ENCODE results near the gene C11orf98.

Gene C11orf98

DNA sequence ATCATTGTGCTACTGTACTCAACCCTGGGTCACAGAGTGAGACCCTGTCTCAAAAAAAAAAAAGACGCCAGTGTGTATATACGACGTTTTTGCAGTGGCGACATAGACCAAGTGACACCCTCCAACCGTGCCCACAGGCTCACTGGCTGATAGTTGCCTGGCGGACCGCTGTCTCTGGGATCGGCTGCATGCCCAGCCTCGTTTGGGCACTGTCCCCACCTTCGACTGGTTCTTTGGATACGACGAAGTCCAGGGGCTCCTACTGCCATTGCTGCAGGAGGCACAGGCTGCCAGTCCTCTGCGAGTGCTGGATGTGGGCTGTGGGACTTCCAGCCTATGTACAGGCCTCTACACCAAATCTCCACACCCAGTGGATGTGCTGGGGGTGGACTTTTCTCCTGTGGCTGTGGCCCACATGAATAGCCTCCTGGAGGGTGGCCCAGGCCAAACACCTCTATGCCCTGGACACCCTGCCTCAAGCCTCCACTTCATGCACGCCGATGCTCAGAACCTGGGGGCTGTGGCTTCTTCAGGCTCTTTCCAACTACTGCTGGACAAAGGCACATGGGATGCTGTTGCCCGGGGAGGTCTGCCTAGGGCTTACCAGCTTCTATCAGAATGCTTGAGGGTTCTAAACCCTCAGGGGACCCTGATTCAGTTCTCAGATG is 1.4 kb upstream of the C11orf98 start:
- Histone ChIP-seq H3K36me3 (ENCODE audit: control insufficient read depth, insufficient read depth, low read length) (peaks cover 15% of the 10 kb centered on the region), H3K4me3 (replicated peaks; ENCODE audit: low read depth, low read length) (peak overlapping the region; percentile 78)

DNA sequence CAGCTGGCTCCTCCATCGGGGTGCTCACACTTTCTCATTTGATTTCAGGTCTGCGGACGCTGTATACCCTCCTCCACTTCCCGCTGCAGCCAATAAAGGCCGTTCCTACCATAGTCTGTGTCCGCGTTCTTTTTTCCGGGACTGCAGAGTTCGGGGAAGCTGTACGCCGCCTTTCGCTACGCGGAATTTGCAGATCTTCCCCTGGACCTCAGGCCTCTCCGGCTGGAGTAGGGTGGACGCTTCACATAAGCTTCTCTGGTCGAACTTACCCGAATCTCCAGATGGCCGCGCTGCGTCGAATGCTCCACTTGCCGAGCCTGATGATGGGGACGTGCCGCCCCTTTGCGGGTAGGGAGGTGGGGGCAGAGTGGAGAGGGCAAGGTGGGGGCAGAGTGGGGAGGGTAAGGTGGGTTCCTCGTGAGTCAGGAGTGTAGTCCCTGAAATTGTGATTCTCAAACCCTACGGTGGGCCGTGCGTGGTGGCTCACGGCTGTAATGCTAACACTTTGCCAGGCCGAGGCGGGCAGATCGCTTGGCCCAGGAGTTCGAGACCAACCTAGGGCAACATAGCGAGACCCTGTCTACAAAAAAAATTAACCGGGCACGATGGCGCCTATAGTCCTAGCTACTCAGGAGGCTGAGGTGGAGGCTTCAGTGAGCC is 719 bp upstream of the C11orf98 start:
- DNase-seq (ENCODE audit: extremely low read depth, insufficient read length): peak; percentile 58
- TF ChIP-seq, protein P1, sequence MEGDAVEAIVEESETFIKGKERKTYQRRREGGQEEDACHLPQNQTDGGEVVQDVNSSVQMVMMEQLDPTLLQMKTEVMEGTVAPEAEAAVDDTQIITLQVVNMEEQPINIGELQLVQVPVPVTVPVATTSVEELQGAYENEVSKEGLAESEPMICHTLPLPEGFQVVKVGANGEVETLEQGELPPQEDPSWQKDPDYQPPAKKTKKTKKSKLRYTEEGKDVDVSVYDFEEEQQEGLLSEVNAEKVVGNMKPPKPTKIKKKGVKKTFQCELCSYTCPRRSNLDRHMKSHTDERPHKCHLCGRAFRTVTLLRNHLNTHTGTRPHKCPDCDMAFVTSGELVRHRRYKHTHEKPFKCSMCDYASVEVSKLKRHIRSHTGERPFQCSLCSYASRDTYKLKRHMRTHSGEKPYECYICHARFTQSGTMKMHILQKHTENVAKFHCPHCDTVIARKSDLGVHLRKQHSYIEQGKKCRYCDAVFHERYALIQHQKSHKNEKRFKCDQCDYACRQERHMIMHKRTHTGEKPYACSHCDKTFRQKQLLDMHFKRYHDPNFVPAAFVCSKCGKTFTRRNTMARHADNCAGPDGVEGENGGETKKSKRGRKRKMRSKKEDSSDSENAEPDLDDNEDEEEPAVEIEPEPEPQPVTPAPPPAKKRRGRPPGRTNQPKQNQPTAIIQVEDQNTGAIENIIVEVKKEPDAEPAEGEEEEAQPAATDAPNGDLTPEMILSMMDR (IDR thresholded peaks at IDR 0.05; ENCODE audit: insufficient read depth, low read length, poor library complexity, severe bottlenecking): no peak
- Histone ChIP-seq H3K36me3 (ENCODE audit: control insufficient read depth, insufficient read depth, low read length) (peaks cover 15% of the 10 kb centered on the region), H3K4me3 (replicated peaks; ENCODE audit: low read depth, low read length) (peak overlapping the region; percentile 78), H3K27me3 (replicated peaks; ENCODE audit: control insufficient read depth, insufficient read depth, low read length) (no peaks in the 10 kb centered on the region)

More for the DNA sequence above, 1.4 kb upstream of the C11orf98 start:
- TF ChIP-seq, protein P1 (IDR thresholded peaks at IDR 0.05; ENCODE audit: insufficient read depth, low read length, poor library complexity, severe bottlenecking): no peak
- DNase-seq (ENCODE audit: extremely low read depth, insufficient read length): no peak
- no peaks in the 10 kb centered on the region for H3K27me3 ChIP-seq (replicated peaks; ENCODE audit: control insufficient read depth, insufficient read depth, low read length)

DNA sequence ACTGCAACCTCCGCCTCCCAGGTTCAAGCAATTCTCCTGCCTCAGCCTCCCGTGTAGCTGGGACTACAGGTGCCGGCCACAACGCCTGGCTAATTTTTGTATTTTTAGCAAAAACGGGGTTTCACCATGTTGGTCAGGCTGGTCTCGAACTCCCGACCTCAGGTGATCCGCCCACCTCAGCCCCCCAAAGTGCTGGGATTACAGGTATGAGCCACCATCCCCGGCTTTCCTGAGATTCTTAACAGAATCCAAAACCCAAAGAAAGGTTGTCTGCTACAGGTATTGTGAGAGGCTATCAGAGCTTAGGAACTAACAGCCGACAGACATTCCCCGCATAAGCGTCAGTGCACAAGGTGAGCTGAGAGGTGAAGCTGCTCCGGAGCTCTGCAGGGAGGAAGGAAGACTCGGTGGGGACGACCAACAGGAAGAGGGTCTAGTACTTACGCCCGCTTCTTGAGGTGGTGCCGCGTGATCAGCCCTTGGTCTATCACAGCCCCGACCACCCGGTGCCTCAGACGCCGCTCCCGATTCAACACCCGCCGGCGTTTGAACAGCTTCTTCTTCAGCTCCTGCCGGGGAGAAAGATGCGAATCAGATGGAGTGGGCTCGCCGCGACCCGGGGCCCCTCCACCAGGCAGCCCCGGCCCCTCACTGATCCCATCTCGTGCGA is 470 bp downstream of the C11orf98 start:
- Histone ChIP-seq H3K36me3 (ENCODE audit: control insufficient read depth, insufficient read depth, low read length) (peaks cover 15% of the 10 kb centered on the region), H3K27me3 (replicated peaks; ENCODE audit: control insufficient read depth, insufficient read depth, low read length) (no peaks in the 10 kb centered on the region), H3K4me3 (replicated peaks; ENCODE audit: low read depth, low read length) (peak overlapping the region; percentile 78)
- TF ChIP-seq, protein P1 (IDR thresholded peaks at IDR 0.05; ENCODE audit: insufficient read depth, low read length, poor library complexity, severe bottlenecking): no peak
- DNase-seq (ENCODE audit: extremely low read depth, insufficient read length): no peak

DNA sequence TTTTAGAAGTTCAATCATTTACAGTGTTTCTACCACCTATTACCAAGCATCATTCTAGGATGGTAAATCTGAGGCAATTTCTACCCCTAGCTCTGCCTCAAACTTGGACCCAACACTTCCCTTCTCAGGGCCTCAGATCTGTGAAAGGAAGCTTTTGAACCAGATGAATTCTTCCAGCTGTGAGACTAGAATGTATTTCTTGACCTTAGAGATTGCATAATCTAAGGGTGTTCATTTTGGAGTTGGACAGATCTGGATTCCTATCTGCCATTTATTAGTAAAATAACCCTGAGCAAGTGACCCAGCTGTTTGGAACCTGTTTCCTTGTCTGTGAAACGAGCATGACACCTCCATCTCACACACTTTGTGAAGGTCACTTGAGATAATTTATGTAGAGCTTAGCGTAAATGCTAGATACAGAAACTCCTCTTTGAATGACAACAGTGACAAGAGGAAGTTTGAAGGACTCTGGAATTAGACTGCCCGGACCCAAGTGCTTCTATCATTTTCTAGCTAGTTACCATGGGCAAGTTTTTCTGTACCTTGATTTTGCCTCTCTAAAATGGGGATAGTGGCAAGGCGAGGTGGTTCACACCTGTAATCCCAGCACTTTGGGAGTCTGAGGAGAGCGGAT is 8.1 kb downstream of the C11orf98 start:
- no peak overlapping the region for H3K4me3 ChIP-seq (replicated peaks; ENCODE audit: low read depth, low read length)
- TF ChIP-seq, protein P1 (IDR thresholded peaks at IDR 0.05; ENCODE audit: insufficient read depth, low read length, poor library complexity, severe bottlenecking): no peak
- H3K27me3 ChIP-seq (replicated peaks; ENCODE audit: control insufficient read depth, insufficient read depth, low read length): no peaks in the 10 kb centered on the region
- H3K36me3 ChIP-seq (ENCODE audit: control insufficient read depth, insufficient read depth, low read length): no peaks in the 10 kb centered on the region
- no peak for DNase-seq (ENCODE audit: extremely low read depth, insufficient read length)

DNA sequence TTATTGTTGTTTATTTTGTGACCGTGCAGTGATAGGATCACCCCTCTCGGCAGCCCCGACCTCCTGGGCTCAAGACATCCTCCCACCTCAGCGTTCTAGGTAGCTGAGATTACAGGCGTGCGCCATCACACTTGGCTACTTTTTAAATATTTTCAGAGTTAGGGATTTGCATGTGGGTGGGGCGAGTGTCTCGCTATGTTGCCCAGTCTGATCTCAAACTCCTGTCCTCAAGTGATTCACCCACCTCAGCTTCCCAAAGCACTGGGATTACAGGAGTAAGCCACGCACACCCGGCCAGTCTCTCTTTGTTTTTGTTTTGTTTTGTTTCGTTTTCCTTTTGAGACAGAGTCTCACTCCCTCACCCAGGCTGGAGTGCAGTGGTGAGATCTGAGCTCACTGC is 10.7 kb downstream of the C11orf98 start:
- DNase-seq (ENCODE audit: extremely low read depth, insufficient read length): no peak
- H3K4me3 ChIP-seq (replicated peaks; ENCODE audit: low read depth, low read length): no peak overlapping the region
- TF ChIP-seq, protein P1 (IDR thresholded peaks at IDR 0.05; ENCODE audit: insufficient read depth, low read length, poor library complexity, severe bottlenecking): no peak
- no peaks in the 10 kb centered on the region for H3K27me3 ChIP-seq (replicated peaks; ENCODE audit: control insufficient read depth, insufficient read depth, low read length)
- peaks cover 5% of the 10 kb centered on the region for H3K36me3 ChIP-seq (ENCODE audit: control insufficient read depth, insufficient read depth, low read length)

Data from GM06990 (cell line).